22Rv1 (cell line): ENCODE measurements around the gene CLEC4F.

Experiments used
- ZFX ChIP-seq: fragments of 450-650 bp; IDR thresholded peaks from 2 replicates; pipeline ENCODE4 v1.6.1; 2017; ENCODE audit warnings: antibody characterized with exemption, borderline replicate concordance
- TF ChIP-seq, protein P1 (sequence below): fragments of 450-650 bp; IDR thresholded peaks from 2 replicates; pipeline ENCODE4 v1.5.1; 2017; ENCODE audit warnings: mild to moderate bottlenecking

DNA sequence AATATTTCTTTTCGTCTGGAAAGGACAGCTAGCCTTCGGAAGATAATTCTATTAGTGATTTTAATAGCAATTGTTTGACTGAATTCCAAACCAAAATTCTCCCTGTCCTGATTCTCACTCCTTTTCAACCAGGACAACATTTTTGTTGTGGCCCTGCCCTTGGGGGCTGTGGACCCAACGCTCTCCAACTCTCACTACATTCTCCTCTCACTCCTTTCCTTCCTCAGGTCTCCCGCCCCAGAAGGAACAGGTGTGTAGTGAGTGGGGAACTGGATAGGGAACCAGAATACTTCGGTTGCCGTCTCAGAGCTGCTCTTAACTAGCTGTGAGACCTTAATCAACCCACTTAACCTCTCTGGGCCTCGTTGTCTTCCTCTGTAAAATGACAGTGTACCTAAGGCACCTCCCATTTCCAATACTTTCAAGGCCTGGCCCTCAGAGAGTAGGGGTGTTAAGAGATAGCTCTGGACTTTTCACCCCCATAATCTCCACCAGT is 51.8 kb downstream of the CLEC4F start:
- TF ChIP-seq, protein P1, sequence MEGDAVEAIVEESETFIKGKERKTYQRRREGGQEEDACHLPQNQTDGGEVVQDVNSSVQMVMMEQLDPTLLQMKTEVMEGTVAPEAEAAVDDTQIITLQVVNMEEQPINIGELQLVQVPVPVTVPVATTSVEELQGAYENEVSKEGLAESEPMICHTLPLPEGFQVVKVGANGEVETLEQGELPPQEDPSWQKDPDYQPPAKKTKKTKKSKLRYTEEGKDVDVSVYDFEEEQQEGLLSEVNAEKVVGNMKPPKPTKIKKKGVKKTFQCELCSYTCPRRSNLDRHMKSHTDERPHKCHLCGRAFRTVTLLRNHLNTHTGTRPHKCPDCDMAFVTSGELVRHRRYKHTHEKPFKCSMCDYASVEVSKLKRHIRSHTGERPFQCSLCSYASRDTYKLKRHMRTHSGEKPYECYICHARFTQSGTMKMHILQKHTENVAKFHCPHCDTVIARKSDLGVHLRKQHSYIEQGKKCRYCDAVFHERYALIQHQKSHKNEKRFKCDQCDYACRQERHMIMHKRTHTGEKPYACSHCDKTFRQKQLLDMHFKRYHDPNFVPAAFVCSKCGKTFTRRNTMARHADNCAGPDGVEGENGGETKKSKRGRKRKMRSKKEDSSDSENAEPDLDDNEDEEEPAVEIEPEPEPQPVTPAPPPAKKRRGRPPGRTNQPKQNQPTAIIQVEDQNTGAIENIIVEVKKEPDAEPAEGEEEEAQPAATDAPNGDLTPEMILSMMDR: no peak
- no peak for TF ChIP-seq ZFX
